GM10847 (cell line): Measurements from ENCODE around the gene DNASE1.
A peak's percentile ranks its signal among the peaks of the same experiment; 100 is the strongest.

Experiments used
- POLR2A ChIP-seq: IDR thresholded peaks from 2 replicates; pipeline ENCODE4 v1.6.1; 2011; ENCODE audit not compliant: insufficient read length; ENCODE audit errors: extremely low read depth

DNASE1 gene

GRCh38 chr16:3654249-3654991, at the start of gene DNASE1:
TSS of gene DNASE1 (plus strand) at chr16:3654691. CDS start at chr16:3655374, 683 bp downstream.
- no peak for TF ChIP-seq POLR2A

GRCh38 chr16:3606441-3606840, 48.0 kb upstream of the DNASE1 start:
- no peak for TF ChIP-seq POLR2A

GRCh38 chr16:3607161-3607560, 47.3 kb upstream of the DNASE1 start:
- no peak for TF ChIP-seq POLR2A

GRCh38 chr16:3607634-3608033, 46.9 kb upstream of the DNASE1 start:
- TF ChIP-seq POLR2A, result no peak

GRCh38 chr16:3608069-3608468, 46.4 kb upstream of the DNASE1 start:
- TF ChIP-seq POLR2A, result no peak

- no peak for TF ChIP-seq POLR2A
Measured at GRCh38 chr16:3609895-3610697, 44.4 kb upstream of the DNASE1 start.

- no peak for TF ChIP-seq POLR2A
Measured at GRCh38 chr16:3610698-3611145, 43.8 kb upstream of the DNASE1 start.

- TF ChIP-seq POLR2A, result peak; percentile 87
Measured at GRCh38 chr16:3611146-3611975, 43.1 kb upstream of the DNASE1 start, which contains the start of gene SLX4. TSS of gene SLX4 (minus strand) at chr16:3611606. CDS start at chr16:3608964, 2,642 bp downstream.

GRCh38 chr16:3612510-3613466, 41.7 kb upstream of the DNASE1 start:
- TF ChIP-seq POLR2A, result no peak

GRCh38 chr16:3618769-3619141, 35.7 kb upstream of the DNASE1 start:
- TF ChIP-seq POLR2A, result no peak

GRCh38 chr16:3623642-3624041, 30.8 kb upstream of the DNASE1 start:
- no peak for TF ChIP-seq POLR2A

- no peak for TF ChIP-seq POLR2A
Measured at GRCh38 chr16:3625331-3625730, 29.2 kb upstream of the DNASE1 start.

GRCh38 chr16:3625911-3626732, 28.4 kb upstream of the DNASE1 start:
- no peak for TF ChIP-seq POLR2A

- no peak for TF ChIP-seq POLR2A
Measured at GRCh38 chr16:3637371-3637923, 17.0 kb upstream of the DNASE1 start.
